OCI-LY3 (cell line): ENCODE results near the gene SORCS3.

Experiments used
- EZH2phosphoT487 ChIP-seq: fragments of 200-600 bp; shearing (Covaris generic); IDR thresholded peaks from 2 replicates; pipeline ENCODE4 v1.6.1; 2018; ENCODE audit warnings: antibody characterized with exemption, mixed run types, low read depth
- TF ChIP-seq, protein P1 (sequence below): fragments of 200-600, 300-600 bp; sonication (generic); IDR thresholded peaks from 2 replicates; pipeline ENCODE4 v1.5.1; 2014; ENCODE audit warnings: antibody characterized with exemption, low read length, low read depth

DNA sequence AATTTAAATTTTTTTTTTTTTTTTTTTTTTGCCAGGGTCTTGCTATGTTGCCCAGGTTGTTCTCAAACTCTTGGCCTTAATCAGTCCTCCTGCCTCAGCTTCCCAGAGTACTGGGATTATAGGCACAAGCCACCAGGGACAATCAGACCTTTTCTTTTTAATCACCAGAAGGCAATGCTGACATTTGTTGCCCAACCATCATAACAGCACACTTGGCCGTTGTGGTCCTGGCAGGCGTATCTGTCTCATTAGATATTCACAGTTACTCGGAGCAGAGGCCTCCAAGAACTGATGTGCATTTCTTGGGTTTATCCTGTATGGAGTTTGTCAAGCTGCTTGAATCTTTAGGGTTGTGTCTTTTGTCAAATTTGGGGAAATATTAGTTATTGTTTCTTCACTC, 100.0 kb downstream of the SORCS3 start:
- TF ChIP-seq, protein P1, sequence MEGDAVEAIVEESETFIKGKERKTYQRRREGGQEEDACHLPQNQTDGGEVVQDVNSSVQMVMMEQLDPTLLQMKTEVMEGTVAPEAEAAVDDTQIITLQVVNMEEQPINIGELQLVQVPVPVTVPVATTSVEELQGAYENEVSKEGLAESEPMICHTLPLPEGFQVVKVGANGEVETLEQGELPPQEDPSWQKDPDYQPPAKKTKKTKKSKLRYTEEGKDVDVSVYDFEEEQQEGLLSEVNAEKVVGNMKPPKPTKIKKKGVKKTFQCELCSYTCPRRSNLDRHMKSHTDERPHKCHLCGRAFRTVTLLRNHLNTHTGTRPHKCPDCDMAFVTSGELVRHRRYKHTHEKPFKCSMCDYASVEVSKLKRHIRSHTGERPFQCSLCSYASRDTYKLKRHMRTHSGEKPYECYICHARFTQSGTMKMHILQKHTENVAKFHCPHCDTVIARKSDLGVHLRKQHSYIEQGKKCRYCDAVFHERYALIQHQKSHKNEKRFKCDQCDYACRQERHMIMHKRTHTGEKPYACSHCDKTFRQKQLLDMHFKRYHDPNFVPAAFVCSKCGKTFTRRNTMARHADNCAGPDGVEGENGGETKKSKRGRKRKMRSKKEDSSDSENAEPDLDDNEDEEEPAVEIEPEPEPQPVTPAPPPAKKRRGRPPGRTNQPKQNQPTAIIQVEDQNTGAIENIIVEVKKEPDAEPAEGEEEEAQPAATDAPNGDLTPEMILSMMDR, result no peak
- no peak for TF ChIP-seq EZH2phosphoT487
